ENCODE data around the gene DTNB.

GRCh38 chr2:25664183-25664964 lies 9.0 kb downstream of the DTNB start:
- TF ChIP-seq CTCF (conservative IDR thresholded peaks at IDR 0.05; ENCODE audit: low read depth, low read length) (peak; percentile 86), EZH2 (IDR thresholded peaks at IDR 0.05; ENCODE audit: borderline replicate concordance, low read depth, low read length, poor library complexity, severe bottlenecking) (no peak)

Measured in A673 (cell line).